Measurements from ENCODE around the gene PTGDS. TPM values are rescaled to one million over a fixed set of nuclear protein-coding genes. Genes with fewer than 3 reads are reported as not detected.

PTGDS gene
- total RNA-seq, 1 donor from 2014 or later, result 3.8 TPM

DNA sequence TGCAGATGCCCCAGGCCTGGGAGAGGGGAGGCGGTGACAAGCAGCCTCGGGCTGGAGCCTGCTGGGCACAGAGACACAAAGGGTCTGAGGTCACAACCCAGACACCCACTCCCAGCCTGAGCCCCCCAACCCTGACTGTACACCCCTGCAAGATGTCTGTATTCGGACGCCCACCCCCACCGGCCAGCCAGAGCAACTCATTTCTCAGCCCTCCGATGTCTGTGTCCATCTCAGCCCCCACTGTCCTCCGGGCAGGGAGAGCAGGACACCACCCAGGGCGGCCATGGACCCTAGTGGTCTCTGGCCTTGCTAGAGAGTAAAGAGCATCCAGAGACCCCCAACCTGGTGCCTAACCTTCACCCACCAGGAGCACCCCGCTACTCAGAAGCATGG lies 21.4 kb upstream of the PTGDS start:
- Histone ChIP-seq H3K4me3 (ENCODE audit: low read depth, low read length) (no peak overlapping the region), H3K27me3 (ENCODE audit: control insufficient read depth, insufficient read depth, low read length) (no peaks in the 10 kb centered on the region), H3K36me3 (ENCODE audit: control insufficient read depth, insufficient read depth, low read length) (no peaks in the 10 kb centered on the region)
- TF ChIP-seq, protein P1, sequence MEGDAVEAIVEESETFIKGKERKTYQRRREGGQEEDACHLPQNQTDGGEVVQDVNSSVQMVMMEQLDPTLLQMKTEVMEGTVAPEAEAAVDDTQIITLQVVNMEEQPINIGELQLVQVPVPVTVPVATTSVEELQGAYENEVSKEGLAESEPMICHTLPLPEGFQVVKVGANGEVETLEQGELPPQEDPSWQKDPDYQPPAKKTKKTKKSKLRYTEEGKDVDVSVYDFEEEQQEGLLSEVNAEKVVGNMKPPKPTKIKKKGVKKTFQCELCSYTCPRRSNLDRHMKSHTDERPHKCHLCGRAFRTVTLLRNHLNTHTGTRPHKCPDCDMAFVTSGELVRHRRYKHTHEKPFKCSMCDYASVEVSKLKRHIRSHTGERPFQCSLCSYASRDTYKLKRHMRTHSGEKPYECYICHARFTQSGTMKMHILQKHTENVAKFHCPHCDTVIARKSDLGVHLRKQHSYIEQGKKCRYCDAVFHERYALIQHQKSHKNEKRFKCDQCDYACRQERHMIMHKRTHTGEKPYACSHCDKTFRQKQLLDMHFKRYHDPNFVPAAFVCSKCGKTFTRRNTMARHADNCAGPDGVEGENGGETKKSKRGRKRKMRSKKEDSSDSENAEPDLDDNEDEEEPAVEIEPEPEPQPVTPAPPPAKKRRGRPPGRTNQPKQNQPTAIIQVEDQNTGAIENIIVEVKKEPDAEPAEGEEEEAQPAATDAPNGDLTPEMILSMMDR (IDR thresholded peaks at IDR 0.05; ENCODE audit: insufficient read depth, low read length, poor library complexity, severe bottlenecking), result no peak
- DNase-seq (ENCODE audit: low read depth), result no peak

DNA sequence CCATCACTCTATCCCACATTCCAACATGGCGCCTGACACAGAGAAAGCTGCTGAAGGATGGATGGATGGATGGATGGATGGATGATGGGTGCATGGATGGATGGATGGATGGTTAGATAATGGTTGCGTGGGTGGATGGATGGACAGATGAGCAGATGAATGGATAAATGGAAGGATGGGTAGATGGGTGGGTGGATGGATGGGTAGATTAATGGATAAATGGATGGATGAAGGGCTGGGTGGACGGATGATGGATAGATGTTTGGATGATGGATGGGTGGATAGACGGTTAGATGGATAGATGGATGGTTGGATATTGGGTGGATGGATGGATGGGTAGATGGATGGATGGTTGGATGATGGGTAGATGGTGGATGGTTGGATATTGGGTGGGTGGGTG lies 20.7 kb upstream of the PTGDS start:
- Histone ChIP-seq H3K27me3 (ENCODE audit: control insufficient read depth, insufficient read depth, low read length) (no peaks in the 10 kb centered on the region), H3K4me3 (ENCODE audit: low read depth, low read length) (no peak overlapping the region), H3K36me3 (ENCODE audit: control insufficient read depth, insufficient read depth, low read length) (no peaks in the 10 kb centered on the region)
- TF ChIP-seq, protein P1 (IDR thresholded peaks at IDR 0.05; ENCODE audit: insufficient read depth, low read length, poor library complexity, severe bottlenecking), result no peak
- no peak for DNase-seq (ENCODE audit: low read depth)

DNA sequence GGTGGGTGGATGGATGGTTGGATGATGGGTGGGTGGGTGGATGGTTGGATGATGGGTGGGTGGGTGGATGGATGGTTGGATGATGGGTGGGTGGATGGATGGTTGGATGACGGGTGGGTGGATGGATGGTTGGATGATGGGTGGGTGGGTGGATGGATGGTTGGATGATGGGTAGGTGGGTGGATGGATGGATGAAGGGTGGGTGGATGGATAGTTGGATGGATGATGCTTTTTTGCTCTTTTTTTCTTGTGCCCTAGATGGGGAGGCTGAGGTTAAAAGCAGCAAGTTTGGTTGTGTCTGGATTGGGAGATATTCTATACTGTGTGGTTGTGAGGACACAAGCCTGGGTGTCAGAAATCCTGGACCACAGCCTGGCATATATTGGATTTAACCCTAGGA lies 19.8 kb upstream of the PTGDS start:
- H3K27me3 ChIP-seq (ENCODE audit: control insufficient read depth, insufficient read depth, low read length), result no peaks in the 10 kb centered on the region
- TF ChIP-seq, protein P1 (IDR thresholded peaks at IDR 0.05; ENCODE audit: insufficient read depth, low read length, poor library complexity, severe bottlenecking), result no peak
- H3K4me3 ChIP-seq (ENCODE audit: low read depth, low read length), result no peak overlapping the region
- H3K36me3 ChIP-seq (ENCODE audit: control insufficient read depth, insufficient read depth, low read length), result no peaks in the 10 kb centered on the region
- DNase-seq (ENCODE audit: low read depth), result no peak

DNA sequence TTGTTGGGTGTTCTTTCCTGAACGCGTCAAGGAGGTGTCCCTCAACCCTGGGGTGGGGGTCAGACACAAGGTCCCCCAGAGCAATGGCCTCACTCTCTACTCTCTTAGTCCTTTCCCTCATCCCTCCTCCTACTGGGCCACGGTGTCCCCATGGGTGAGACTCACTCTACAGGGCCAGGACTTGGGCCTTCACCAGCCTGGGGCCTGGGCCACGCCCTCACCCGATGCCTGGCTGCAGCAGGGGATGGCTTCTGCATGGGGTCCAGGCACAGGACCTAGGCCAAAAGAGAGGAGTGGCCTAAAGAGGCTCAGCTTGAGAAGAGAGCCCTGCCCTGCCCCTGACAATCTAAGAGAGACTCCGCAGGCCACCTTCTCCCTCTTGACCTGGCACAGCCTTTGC lies 19.4 kb upstream of the PTGDS start:
- no peak for DNase-seq (ENCODE audit: low read depth)
- TF ChIP-seq, protein P1 (IDR thresholded peaks at IDR 0.05; ENCODE audit: insufficient read depth, low read length, poor library complexity, severe bottlenecking), result no peak
- no peak overlapping the region for H3K4me3 ChIP-seq (ENCODE audit: low read depth, low read length)
- H3K27me3 ChIP-seq (ENCODE audit: control insufficient read depth, insufficient read depth, low read length), result no peaks in the 10 kb centered on the region
- H3K36me3 ChIP-seq (ENCODE audit: control insufficient read depth, insufficient read depth, low read length), result no peaks in the 10 kb centered on the region

DNA sequence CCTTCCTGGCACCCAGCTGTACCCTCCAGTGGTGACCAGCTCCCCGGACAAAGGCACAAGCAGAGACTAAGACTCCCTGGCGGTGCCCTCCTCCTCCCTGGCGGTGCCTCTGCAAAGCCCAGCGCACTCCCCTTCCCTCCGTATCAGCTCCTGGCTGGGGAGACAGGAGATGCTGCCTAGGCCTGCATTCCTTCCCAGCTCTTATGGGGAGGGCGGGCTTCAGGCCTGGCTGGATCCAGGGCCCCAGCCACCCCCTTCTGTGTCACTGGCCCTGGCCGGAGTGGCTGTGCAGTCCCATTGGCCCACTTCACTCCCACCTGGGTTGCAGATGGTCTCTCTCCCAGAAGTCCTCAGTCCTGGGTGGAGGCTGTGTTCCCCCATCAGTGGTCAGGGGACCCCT lies 18.8 kb upstream of the PTGDS start:
- DNase-seq (ENCODE audit: low read depth), result no peak
- TF ChIP-seq, protein P1 (IDR thresholded peaks at IDR 0.05; ENCODE audit: insufficient read depth, low read length, poor library complexity, severe bottlenecking), result no peak
- no peak overlapping the region for H3K4me3 ChIP-seq (ENCODE audit: low read depth, low read length)
- H3K36me3 ChIP-seq (ENCODE audit: control insufficient read depth, insufficient read depth, low read length), result no peaks in the 10 kb centered on the region
- no peaks in the 10 kb centered on the region for H3K27me3 ChIP-seq (ENCODE audit: control insufficient read depth, insufficient read depth, low read length)
